ENCODE data around the gene C3orf70.
"Not testable (repeated sequence)": the region's sequence is repeated elsewhere in the genome, so short reads cannot be mapped to it uniquely, and the experiment has no call there.

Gene C3orf70

GRCh38 chr3:185151101-185151963 is 1.5 kb downstream of the C3orf70 start:
- DNase-seq (ENCODE audit: low spot score), result no peak
- no peak for FAIRE-seq

DNA sequence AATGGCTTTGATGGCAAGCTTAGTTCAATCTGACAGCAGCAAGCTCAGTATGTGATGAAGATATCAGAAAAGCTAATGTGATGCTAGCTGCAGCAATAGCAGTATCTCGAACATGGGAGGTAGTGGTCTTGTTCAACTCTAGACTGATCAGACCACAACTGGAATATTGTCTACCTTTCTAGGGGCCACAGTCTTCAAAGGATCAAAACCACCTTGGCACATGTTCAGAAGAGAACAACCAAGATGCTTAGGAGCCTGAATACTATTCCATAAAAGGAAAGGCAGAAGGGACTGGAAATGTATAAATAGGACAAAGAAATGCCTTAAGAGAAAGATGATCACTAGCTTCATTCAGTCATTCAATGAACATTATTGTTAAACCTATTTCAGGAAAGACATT is 2.3 kb downstream of the C3orf70 start:
- no peak for FAIRE-seq

GRCh38 chr3:185149591-185149990 is 3.3 kb downstream of the C3orf70 start:
- FAIRE-seq, result no peak
- DNase-seq (ENCODE audit: low spot score), result no peak

More for the DNA sequence above, 2.3 kb downstream of the C3orf70 start:
- DNase-seq (ENCODE audit: low spot score), result no peak

GRCh38 chr3:185145511-185145910 is 7.3 kb downstream of the C3orf70 start:
- DNase-seq (ENCODE audit: low spot score) (no peak), FAIRE-seq (no peak)

DNA sequence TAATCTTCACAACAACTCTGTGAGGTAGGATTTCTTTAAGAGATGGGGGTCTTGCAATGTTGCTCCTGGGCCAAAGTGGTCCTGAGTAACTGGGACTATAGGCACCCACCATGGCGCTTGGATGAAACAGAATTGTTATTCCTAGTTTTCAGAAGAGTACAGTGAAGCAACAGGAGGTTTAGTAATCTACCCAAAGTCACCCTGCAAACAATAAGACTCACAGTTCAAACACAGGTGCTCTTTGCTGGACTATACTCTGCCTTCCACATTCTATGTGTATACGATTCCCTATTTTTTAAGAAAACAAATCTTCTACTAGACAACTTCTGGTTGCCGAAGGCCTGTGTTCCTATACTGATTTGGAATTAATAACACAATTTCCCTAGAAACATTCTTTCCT is 8.1 kb downstream of the C3orf70 start:
- FAIRE-seq, result no peak
- DNase-seq (ENCODE audit: low spot score), result no peak

GRCh38 chr3:185137821-185138220 is 15.0 kb downstream of the C3orf70 start:
- DNase-seq (ENCODE audit: low spot score) (no peak), FAIRE-seq (no peak)

DNA sequence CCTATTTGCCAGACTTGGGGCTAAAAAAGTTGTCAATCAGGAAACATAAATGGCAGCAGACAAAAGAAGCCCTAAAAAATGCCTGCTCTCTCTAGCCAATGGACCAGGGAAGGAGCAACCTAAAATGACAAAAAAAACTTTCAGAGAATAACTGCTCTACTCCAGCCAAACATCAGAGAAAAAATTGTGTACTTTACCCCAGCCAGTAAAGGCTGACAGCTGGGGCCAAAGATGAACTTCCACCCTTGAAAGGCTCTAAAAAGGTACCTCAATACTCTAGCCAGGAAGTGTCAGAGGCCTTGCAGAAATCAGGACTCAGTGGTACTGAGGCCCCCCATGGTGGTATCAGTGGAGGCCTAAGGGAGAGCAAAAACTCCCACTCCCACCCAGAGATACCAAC is 18.4 kb downstream of the C3orf70 start:
- DNase-seq (ENCODE audit: low spot score), result no peak
- FAIRE-seq, result no peak

- DNase-seq (ENCODE audit: low spot score) (no peak), FAIRE-seq (no peak)
These were observed 21.1 kb downstream of the C3orf70 start for GRCh38 chr3:185131602-185132256.

- no peak for DNase-seq (ENCODE audit: low spot score)
- FAIRE-seq, result no peak
These were observed 23.8 kb downstream of the C3orf70 start for GRCh38 chr3:185129083-185129482.

GRCh38 chr3:185126201-185126600 is 26.7 kb downstream of the C3orf70 start:
- no peak for FAIRE-seq
- no peak for DNase-seq (ENCODE audit: low spot score)

DNA sequence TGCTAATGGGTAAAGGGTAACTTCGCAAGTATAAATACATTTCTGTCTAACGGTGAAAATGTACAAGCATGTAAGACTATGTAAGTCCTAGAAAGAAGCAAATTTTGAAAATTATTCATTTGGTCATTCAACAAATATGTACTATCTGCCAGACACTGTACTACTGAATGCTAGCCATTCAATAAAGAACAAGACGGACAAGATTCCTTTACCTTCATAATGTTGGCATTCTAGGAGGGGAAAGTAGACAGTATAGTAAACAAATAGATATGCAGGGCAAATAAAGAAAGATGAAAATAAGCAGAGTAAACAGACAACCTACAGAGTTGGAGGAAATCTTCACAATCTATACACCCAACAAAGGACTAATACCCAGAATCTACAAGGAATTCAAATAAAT is 32.7 kb downstream of the C3orf70 start:
- no peak for FAIRE-seq
- no peak for DNase-seq (ENCODE audit: low spot score)

- FAIRE-seq (no peak), DNase-seq (ENCODE audit: low spot score) (no peak)
These were observed 37.5 kb downstream of the C3orf70 start for GRCh38 chr3:185115371-185115770.

GRCh38 chr3:185114756-185115155 is 38.1 kb downstream of the C3orf70 start:
- DNase-seq (ENCODE audit: low spot score), result no peak
- no peak for FAIRE-seq

DNA sequence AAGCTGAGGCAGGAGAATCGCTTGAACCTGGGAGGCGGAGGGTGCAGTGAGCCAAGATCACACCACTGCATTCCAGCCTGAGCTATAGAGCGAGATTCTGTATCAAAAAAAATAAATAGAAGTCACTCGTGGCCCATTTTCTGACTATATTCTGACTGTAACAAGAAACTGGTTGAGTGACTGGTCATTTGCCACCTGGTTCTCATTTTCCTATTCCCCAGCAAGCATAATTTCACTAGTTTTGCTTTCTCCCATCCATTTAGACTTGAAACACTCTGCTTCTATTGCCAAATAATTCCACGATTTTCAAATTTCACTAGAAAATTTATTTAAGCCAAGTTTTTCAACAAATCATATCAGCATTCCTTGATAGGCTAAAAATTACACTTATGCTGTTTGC is 40.7 kb downstream of the C3orf70 start:
- no peak for FAIRE-seq
- no peak for DNase-seq (ENCODE audit: low spot score)

GRCh38 chr3:185109012-185109411 is 43.8 kb downstream of the C3orf70 start:
- DNase-seq (ENCODE audit: low spot score); FAIRE-seq: not testable (repeated sequence)

DNA sequence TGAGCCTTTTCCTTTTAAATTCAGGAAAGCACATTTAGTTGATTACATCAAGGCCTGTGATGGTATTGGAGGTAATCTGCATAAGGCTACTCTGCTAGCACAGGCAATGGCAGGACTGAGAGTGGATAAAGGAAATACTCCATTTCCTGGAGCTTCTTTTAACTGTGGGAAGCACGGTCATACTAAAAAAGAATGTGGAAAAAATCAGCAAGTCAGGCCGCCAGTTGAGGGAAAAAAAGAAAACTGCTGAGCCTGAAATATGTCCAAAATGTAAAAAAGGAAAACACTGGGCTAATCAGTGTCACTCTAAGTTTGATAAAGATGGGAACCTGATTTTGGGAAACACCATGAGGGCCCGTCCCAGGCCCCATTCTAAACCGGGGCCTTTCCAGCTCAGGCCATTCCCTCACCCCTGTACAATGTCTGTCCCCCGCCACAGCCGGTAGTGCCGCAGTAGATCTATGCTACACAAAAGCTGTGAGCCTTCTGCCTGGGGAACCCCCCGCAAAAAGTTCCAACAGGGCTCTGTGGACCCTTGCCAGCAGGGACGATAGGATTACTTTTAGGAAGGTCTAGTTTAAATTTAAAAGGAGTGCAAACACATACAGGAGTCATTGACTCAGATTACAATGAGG is 46.5 kb downstream of the C3orf70 start:
- DNase-seq (ENCODE audit: low spot score); FAIRE-seq: not testable (repeated sequence)

GRCh38 chr3:185103359-185104127 is 49.3 kb downstream of the C3orf70 start:
- DNase-seq (ENCODE audit: low spot score) (no peak), FAIRE-seq (no peak)

GRCh38 chr3:185094697-185095096 is 58.2 kb downstream of the C3orf70 start:
- DNase-seq (ENCODE audit: low spot score) (no peak), FAIRE-seq (no peak)

- FAIRE-seq (no peak), DNase-seq (ENCODE audit: low spot score) (no peak)
These were observed 59.7 kb downstream of the C3orf70 start for GRCh38 chr3:185093116-185093515.

- FAIRE-seq, result no peak
These were observed 62.0 kb downstream of the C3orf70 start for GRCh38 chr3:185090811-185091210.

GRCh38 chr3:185089751-185090150 is 63.1 kb downstream of the C3orf70 start:
- FAIRE-seq, result no peak
- no peak for DNase-seq (ENCODE audit: low spot score)

More at GRCh38 chr3:185090811-185091210, 62.0 kb downstream of the C3orf70 start:
- DNase-seq (ENCODE audit: low spot score), result no peak

Data from urothelium cell line (cell line).